Measurements from ENCODE around the gene OTULINL. TPM values are rescaled to one million over a fixed set of nuclear protein-coding genes. Genes with fewer than 3 reads are reported as not detected.

OTULINL gene
- total and polyA plus RNA-seq, 5 donors, result 0.72 to 5.6 (median 4.4) TPM

- ATAC-seq (no peak), DNase-seq (no peak)
- 88% methylated on average over 1 of the region's 1 CpG for WGBS
- H3K4me1 ChIP-seq (ENCODE audit: control insufficient read depth, insufficient read depth, low read length), result no peaks in the 10 kb centered on the region
- intact Hi-C loops (cut with DNase I), result loop anchor here in 3 of 4 donors (5.0 to 10.0 kb wide), 5 partner anchors 140 to 660 kb away; no protein-coding TSS in a partner anchor
- no peaks in the 10 kb centered on the region for H3K27me3 ChIP-seq (ENCODE audit: control insufficient read depth, insufficient read depth)
- H3K27ac ChIP-seq (ENCODE audit: low read length), result no peak overlapping the region
- no peak overlapping the region for H3K4me3 ChIP-seq (ENCODE audit: low read length)
- peaks cover 2% of the 10 kb centered on the region for H3K9me3 ChIP-seq (ENCODE audit: control insufficient read depth, low read length)
Measured at GRCh38 chr5:14644623-14645237, 63.1 kb downstream of the OTULINL start.

- no peaks in the 10 kb centered on the region for H3K27me3 ChIP-seq (ENCODE audit: control insufficient read depth, insufficient read depth)
- intact Hi-C loops (cut with DNase I), result loop anchor here in 1 of 4 donors (5.0 kb wide), 1 partner anchor 343 kb away; no protein-coding TSS in a partner anchor
- H3K4me1 ChIP-seq (ENCODE audit: control insufficient read depth, insufficient read depth, low read length), result no peaks in the 10 kb centered on the region
- DNase-seq (no peak), ATAC-seq (no peak)
- 83% methylated on average over 3 of the region's 3 CpGs for whole genome bisulfite sequencing
- no peak overlapping the region for H3K4me3 ChIP-seq (ENCODE audit: low read length)
- H3K9me3 ChIP-seq (ENCODE audit: control insufficient read depth, low read length), result no peaks in the 10 kb centered on the region
- no peak overlapping the region for H3K27ac ChIP-seq (ENCODE audit: low read length)
Measured at GRCh38 chr5:14650052-14650451, 68.5 kb downstream of the OTULINL start.

GRCh38 chr5:14655146-14655741, 73.7 kb downstream of the OTULINL start:
- no peak for DNase-seq
- H3K27ac ChIP-seq (ENCODE audit: low read length), result no peak overlapping the region
- intact Hi-C loops (cut with DNase I), result no loop called here
- H3K4me1 ChIP-seq (ENCODE audit: control insufficient read depth, insufficient read depth, low read length), result no peaks in the 10 kb centered on the region
- 60% methylated on average over 4 of the region's 4 CpGs for WGBS
- ATAC-seq, result no peak
- H3K4me3 ChIP-seq (ENCODE audit: low read length), result no peak overlapping the region
- no peaks in the 10 kb centered on the region for H3K27me3 ChIP-seq (ENCODE audit: control insufficient read depth, insufficient read depth)
- H3K9me3 ChIP-seq (ENCODE audit: control insufficient read depth, low read length), result no peaks in the 10 kb centered on the region

GRCh38 chr5:14656898-14657297, 75.3 kb downstream of the OTULINL start:
- Histone ChIP-seq H3K27me3 (ENCODE audit: control insufficient read depth, insufficient read depth) (no peaks in the 10 kb centered on the region), H3K4me3 (ENCODE audit: low read length) (no peak overlapping the region), H3K9me3 (ENCODE audit: control insufficient read depth, low read length) (no peaks in the 10 kb centered on the region), H3K4me1 (ENCODE audit: control insufficient read depth, insufficient read depth, low read length) (no peaks in the 10 kb centered on the region), H3K27ac (ENCODE audit: low read length) (no peak overlapping the region)
- intact Hi-C loops (cut with DNase I), result no loop called here
- ATAC-seq, result no peak
- WGBS, result 61% methylated on average over 2 of the region's 2 CpGs
- DNase-seq, result no peak

- Histone ChIP-seq H3K9me3 (ENCODE audit: control insufficient read depth, low read length) (no peaks in the 10 kb centered on the region), H3K4me3 (ENCODE audit: low read length) (no peak overlapping the region), H3K4me1 (ENCODE audit: control insufficient read depth, insufficient read depth, low read length) (no peaks in the 10 kb centered on the region), H3K27me3 (ENCODE audit: control insufficient read depth, insufficient read depth) (no peaks in the 10 kb centered on the region), H3K27ac (ENCODE audit: low read length) (no peak overlapping the region)
- 93% methylated on average over 3 of the region's 3 CpGs for WGBS
- ATAC-seq (no peak), DNase-seq (no peak)
- intact Hi-C loops (cut with DNase I), result no loop called here
Measured at GRCh38 chr5:14659821-14660607, 78.4 kb downstream of the OTULINL start.

- no peak overlapping the region for H3K4me3 ChIP-seq (ENCODE audit: low read length)
- 73% methylated on average over 2 of the region's 2 CpGs for WGBS
- H3K4me1 ChIP-seq (ENCODE audit: control insufficient read depth, insufficient read depth, low read length), result no peaks in the 10 kb centered on the region
- DNase-seq (no peak), ATAC-seq (no peak)
- H3K27ac ChIP-seq (ENCODE audit: low read length), result peak overlapping the region; percentile 8
- intact Hi-C loops (cut with DNase I), result no loop called here
- H3K27me3 ChIP-seq (ENCODE audit: control insufficient read depth, insufficient read depth), result no peaks in the 10 kb centered on the region
- no peaks in the 10 kb centered on the region for H3K9me3 ChIP-seq (ENCODE audit: control insufficient read depth, low read length)
Measured at GRCh38 chr5:14660833-14661232, 79.2 kb downstream of the OTULINL start.

Other genes starting within 250 kb of the OTULINL start
- 10 to 100 TPM; 18.2 to 20.4 (median 19.2) TPM for gene OTULIN, start 82.9 kb downstream of the OTULINL start, total RNA-seq
- 6.0 TPM for gene OTULIN, start 82.9 kb downstream of the OTULINL start, polyA plus RNA-seq

All from right cardiac atrium (tissue), 5 donors.